ENCODE results near the gene AGAP3. TPM values are rescaled to one million over a fixed set of nuclear protein-coding genes. Genes with fewer than 3 reads are reported as not detected.

AGAP3 gene
- total RNA-seq, 2 donors from 2014 or later: 52.1 to 62.8 TPM

- ATAC-seq (ENCODE audit: insufficient number of reproducible peaks, low FRiP score, low read depth) (no peak), DNase-seq (ENCODE audit: low spot score) (no peak)
- no peak overlapping the region for H3K27ac ChIP-seq
- peaks cover 5% of the 10 kb centered on the region in 2 donors for H3K4me1 ChIP-seq (ENCODE audit: control insufficient read depth in 1 of 2, low read depth in 2 of 2)
- H3K4me3 ChIP-seq: no peak overlapping the region
- peaks cover 9% of the 10 kb centered on the region for H3K36me3 ChIP-seq
- no peaks in the 10 kb centered on the region for H3K9me3 ChIP-seq
- no peaks in the 10 kb centered on the region for H3K27me3 ChIP-seq (replicated peaks; ENCODE audit: insufficient read depth)
- TF ChIP-seq CTCF (IDR thresholded peaks at IDR 0.05): no peak
Measured at GRCh38 chr7:151043959-151044358, 42.3 kb upstream of the AGAP3 start.

GRCh38 chr7:151045262-151045661 lies 41.0 kb upstream of the AGAP3 start:
- peaks cover 9% of the 10 kb centered on the region for H3K36me3 ChIP-seq
- no peak for ATAC-seq (ENCODE audit: insufficient number of reproducible peaks, low FRiP score, low read depth)
- H3K27me3 ChIP-seq (replicated peaks; ENCODE audit: insufficient read depth): no peaks in the 10 kb centered on the region
- no peak overlapping the region for H3K27ac ChIP-seq
- no peaks in the 10 kb centered on the region for H3K9me3 ChIP-seq
- no peak for DNase-seq (ENCODE audit: low spot score)
- TF ChIP-seq CTCF (IDR thresholded peaks at IDR 0.05): no peak
- H3K4me3 ChIP-seq: no peak overlapping the region
- H3K4me1 ChIP-seq (ENCODE audit: control insufficient read depth in 1 of 2, low read depth in 2 of 2): no peaks in the 10 kb centered on the region

- ATAC-seq (ENCODE audit: insufficient number of reproducible peaks, low FRiP score, low read depth) (no peak), DNase-seq (ENCODE audit: low spot score) (no peak)
- Histone ChIP-seq H3K27ac (no peak overlapping the region), H3K27me3 (replicated peaks; ENCODE audit: insufficient read depth) (no peaks in the 10 kb centered on the region), H3K36me3 (peaks cover 9% of the 10 kb centered on the region), H3K9me3 (no peaks in the 10 kb centered on the region), H3K4me3 (no peak overlapping the region), H3K4me1 (ENCODE audit: control insufficient read depth in 1 of 2, low read depth in 2 of 2) (peaks cover 0 to 2% of the 10 kb centered on the region in 2 donors)
- no peak for TF ChIP-seq CTCF (IDR thresholded peaks at IDR 0.05)
Measured at GRCh38 chr7:151045967-151046366, 40.3 kb upstream of the AGAP3 start.

- H3K4me3 ChIP-seq: no peak overlapping the region
- TF ChIP-seq CTCF (IDR thresholded peaks at IDR 0.05): no peak
- peaks cover 7% of the 10 kb centered on the region for H3K36me3 ChIP-seq
- no peaks in the 10 kb centered on the region for H3K27me3 ChIP-seq (replicated peaks; ENCODE audit: insufficient read depth)
- peaks cover 0 to 5% of the 10 kb centered on the region in 2 donors for H3K4me1 ChIP-seq (ENCODE audit: control insufficient read depth in 1 of 2, low read depth in 2 of 2)
- ATAC-seq (ENCODE audit: insufficient number of reproducible peaks, low FRiP score, low read depth) (no peak), DNase-seq (ENCODE audit: low spot score) (no peak)
- H3K9me3 ChIP-seq: no peaks in the 10 kb centered on the region
- H3K27ac ChIP-seq: no peak overlapping the region
Measured at GRCh38 chr7:151046603-151047573, 39.4 kb upstream of the AGAP3 start.

GRCh38 chr7:151047976-151048815 lies 38.1 kb upstream of the AGAP3 start, which contains the start of gene ASIC3:
Gene ASIC3, plus strand, starts transcription at chr7:151048531. Its CDS starts 355 bp downstream, at chr7:151048886.
- no peak for TF ChIP-seq CTCF (IDR thresholded peaks at IDR 0.05)
- no peaks in the 10 kb centered on the region for H3K9me3 ChIP-seq
- peaks cover 1% of the 10 kb centered on the region for H3K36me3 ChIP-seq
- DNase-seq (ENCODE audit: low spot score): no peak
- no peak within 1 kb of the TSS for H3K4me3 ChIP-seq
- H3K4me1 ChIP-seq (ENCODE audit: control insufficient read depth in 1 of 2, low read depth in 2 of 2): peaks cover 0 to 5% of the 10 kb centered on the region in 2 donors
- H3K27me3 ChIP-seq (replicated peaks; ENCODE audit: insufficient read depth): no peaks in the 10 kb centered on the region
- no peak within 1 kb of the TSS for H3K27ac ChIP-seq
- ATAC-seq (ENCODE audit: insufficient number of reproducible peaks, low FRiP score, low read depth): no peak

All from thoracic aorta (tissue), 2 donors.